ENCODE data around the gene NAE1. TPM values are rescaled to one million over a fixed set of nuclear protein-coding genes. Genes with fewer than 3 reads are reported as not detected.
"Not testable (repeated sequence)": the region's sequence is repeated elsewhere in the genome, so short reads cannot be mapped to it uniquely, and the experiment has no call there.

The NAE1 gene
- polyA plus RNA-seq, 2 of the 4 experiments (the other 2 are of a cell fraction) = 96.2 to 132 TPM

DNA sequence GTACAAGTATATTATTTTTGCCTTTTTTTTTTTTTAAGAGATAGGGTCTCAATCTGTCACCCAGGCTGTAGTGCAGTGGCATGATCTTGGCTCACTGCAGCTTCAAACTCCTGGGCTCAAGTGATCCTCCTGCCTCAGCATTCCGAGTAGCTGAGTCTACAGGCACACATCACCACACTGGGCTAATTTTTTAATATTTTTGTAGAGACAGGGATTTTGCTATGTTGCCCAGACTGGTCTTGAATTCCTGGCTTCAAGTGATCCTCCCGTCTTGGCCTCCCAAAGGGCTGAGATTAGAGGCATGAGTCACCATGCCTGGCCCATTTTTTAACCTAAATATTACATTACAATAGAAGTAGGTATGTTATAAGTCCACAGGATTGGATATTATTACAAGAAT lies 32.6 kb downstream of the NAE1 start:
- DNase-seq (ENCODE audit: low read depth in 1 of 2, low spot score in 1 of 2) (no peak), FAIRE-seq (no peak), ATAC-seq (no peak)
- Histone ChIP-seq H3K4me3 (no peak overlapping the region), H3K4me2 (no peak overlapping the region), H3K9me3 (no peaks in the 10 kb centered on the region), H3K27ac (no peak overlapping the region), H3K4me1 (no peaks in the 10 kb centered on the region)
- WGBS (ENCODE audit: missing lambda C conversion rate) = 80% methylated on average over 2 of the region's 2 CpGs
- ChIA-PET POLR2A (no interaction called here), CTCF (interaction anchor here (1.0 to 2.0 kb wide), 3 partner anchors 16 to 71 kb away, joined by 3 to 7 read pairs (median 4); no protein-coding TSS in a partner anchor)
- TF ChIP-seq FOSL2 (IDR thresholded peaks at IDR 0.05) = no peak
- peak; percentile 16; the same call in 1 of the 2 replicates for TF ChIP-seq FOSL2 (CRISPR knock-in tag; IDR thresholded peaks at IDR 0.05)
- TF ChIP-seq EHMT2 (IDR thresholded peaks at IDR 0.05; ENCODE audit: low read depth) = no peak

DNA sequence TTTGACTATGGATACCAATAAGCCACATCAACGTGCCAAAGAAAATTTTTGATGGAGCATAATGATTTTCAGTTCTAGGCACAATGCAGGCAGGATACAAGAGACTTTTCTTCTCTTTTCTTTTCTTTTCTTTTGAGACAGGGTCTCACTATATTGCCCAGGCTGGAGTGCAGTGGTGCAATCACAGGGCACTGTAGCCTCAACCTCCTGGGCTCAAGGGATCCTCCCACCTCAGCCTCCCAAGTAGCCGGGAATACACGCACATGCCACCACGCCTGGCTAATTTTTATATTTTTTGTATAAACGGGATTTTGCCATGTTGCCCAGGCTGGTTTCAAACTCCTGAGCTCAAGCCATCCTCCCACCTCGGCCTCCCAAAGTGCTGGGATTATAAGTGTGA lies 36.8 kb downstream of the NAE1 start:
- DNase-seq (ENCODE audit: low read depth in 1 of 2, low spot score in 1 of 2); ATAC-seq; H3K27ac ChIP-seq; POLR2A ChIA-PET; H3K4me1 ChIP-seq; H3K9me3 ChIP-seq; H3K4me3 ChIP-seq; FAIRE-seq; H3K4me2 ChIP-seq: not testable (repeated sequence)
- CTCF ChIA-PET = interaction anchor here (1.0 kb wide), 1 partner anchor 37 kb away, joined by 5 read pairs; the partner anchor contains the start of gene NAE1
- WGBS (ENCODE audit: missing lambda C conversion rate) = 59% methylated on average over 6 of the region's 6 CpGs

DNA sequence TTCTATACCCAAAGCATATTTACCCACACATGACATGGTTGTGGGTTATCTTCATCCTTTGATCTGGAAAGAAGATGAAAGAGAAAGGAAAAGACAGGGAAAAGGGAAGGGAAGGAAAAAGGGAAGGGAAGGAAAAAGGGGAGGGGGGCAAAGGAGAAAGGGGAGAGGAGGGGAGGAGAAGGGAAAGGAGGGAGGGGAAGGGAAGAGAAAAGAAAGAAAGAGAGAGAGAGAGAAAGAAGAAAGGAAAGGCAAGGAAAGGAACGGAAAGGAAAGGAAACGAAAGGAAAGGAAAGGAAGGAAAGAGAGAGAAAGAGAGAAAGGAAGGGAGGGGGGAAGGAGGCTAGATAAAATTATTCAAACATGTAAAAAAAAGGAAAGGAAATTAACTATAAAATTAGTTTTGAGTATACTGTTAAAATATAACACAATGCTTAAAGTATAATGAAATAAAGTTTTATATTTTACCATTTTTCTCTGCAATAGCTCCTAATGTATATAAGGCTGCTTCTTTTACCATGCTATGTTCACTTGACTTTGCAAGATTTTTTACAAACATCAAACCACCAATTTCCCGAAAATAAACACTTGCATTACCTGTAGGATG lies 40.5 kb downstream of the NAE1 start:
- TF ChIP-seq EHF (CRISPR knock-in tag; IDR thresholded peaks at IDR 0.05) (no peak), HOXA7 (CRISPR knock-in tag; IDR thresholded peaks at IDR 0.05) (no peak), NFE2L2 (conservative IDR thresholded peaks at IDR 0.05; ENCODE audit: low read length) (no peak), CEBPB (IDR thresholded peaks at IDR 0.05) (no peak), ESRRA (IDR thresholded peaks at IDR 0.05; ENCODE audit: borderline replicate concordance, low read length) (no peak), MAFK (IDR thresholded peaks at IDR 0.05; ENCODE audit: partially characterized antibody) (no peak)
- TF ChIP-seq, protein P1, sequence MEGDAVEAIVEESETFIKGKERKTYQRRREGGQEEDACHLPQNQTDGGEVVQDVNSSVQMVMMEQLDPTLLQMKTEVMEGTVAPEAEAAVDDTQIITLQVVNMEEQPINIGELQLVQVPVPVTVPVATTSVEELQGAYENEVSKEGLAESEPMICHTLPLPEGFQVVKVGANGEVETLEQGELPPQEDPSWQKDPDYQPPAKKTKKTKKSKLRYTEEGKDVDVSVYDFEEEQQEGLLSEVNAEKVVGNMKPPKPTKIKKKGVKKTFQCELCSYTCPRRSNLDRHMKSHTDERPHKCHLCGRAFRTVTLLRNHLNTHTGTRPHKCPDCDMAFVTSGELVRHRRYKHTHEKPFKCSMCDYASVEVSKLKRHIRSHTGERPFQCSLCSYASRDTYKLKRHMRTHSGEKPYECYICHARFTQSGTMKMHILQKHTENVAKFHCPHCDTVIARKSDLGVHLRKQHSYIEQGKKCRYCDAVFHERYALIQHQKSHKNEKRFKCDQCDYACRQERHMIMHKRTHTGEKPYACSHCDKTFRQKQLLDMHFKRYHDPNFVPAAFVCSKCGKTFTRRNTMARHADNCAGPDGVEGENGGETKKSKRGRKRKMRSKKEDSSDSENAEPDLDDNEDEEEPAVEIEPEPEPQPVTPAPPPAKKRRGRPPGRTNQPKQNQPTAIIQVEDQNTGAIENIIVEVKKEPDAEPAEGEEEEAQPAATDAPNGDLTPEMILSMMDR (IDR thresholded peaks at IDR 0.05) = no peak
- TF ChIP-seq, protein P2, sequence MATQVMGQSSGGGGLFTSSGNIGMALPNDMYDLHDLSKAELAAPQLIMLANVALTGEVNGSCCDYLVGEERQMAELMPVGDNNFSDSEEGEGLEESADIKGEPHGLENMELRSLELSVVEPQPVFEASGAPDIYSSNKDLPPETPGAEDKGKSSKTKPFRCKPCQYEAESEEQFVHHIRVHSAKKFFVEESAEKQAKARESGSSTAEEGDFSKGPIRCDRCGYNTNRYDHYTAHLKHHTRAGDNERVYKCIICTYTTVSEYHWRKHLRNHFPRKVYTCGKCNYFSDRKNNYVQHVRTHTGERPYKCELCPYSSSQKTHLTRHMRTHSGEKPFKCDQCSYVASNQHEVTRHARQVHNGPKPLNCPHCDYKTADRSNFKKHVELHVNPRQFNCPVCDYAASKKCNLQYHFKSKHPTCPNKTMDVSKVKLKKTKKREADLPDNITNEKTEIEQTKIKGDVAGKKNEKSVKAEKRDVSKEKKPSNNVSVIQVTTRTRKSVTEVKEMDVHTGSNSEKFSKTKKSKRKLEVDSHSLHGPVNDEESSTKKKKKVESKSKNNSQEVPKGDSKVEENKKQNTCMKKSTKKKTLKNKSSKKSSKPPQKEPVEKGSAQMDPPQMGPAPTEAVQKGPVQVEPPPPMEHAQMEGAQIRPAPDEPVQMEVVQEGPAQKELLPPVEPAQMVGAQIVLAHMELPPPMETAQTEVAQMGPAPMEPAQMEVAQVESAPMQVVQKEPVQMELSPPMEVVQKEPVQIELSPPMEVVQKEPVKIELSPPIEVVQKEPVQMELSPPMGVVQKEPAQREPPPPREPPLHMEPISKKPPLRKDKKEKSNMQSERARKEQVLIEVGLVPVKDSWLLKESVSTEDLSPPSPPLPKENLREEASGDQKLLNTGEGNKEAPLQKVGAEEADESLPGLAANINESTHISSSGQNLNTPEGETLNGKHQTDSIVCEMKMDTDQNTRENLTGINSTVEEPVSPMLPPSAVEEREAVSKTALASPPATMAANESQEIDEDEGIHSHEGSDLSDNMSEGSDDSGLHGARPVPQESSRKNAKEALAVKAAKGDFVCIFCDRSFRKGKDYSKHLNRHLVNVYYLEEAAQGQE (IDR thresholded peaks at IDR 0.05) = no peak
- TF ChIP-seq, protein P3, sequence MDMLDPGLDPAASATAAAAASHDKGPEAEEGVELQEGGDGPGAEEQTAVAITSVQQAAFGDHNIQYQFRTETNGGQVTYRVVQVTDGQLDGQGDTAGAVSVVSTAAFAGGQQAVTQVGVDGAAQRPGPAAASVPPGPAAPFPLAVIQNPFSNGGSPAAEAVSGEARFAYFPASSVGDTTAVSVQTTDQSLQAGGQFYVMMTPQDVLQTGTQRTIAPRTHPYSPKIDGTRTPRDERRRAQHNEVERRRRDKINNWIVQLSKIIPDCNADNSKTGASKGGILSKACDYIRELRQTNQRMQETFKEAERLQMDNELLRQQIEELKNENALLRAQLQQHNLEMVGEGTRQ (IDR thresholded peaks at IDR 0.05) = no peak
- no peaks in the 10 kb centered on the region for H3K4me1 ChIP-seq
- 55% methylated on average over 3 of the region's 3 CpGs for WGBS (ENCODE audit: missing lambda C conversion rate)
- CTCF ChIA-PET = no interaction called here
- DNase-seq (ENCODE audit: low read depth in 1 of 2, low spot score in 1 of 2) = no peak
- POLR2A ChIA-PET = no interaction called here
- H3K4me3 ChIP-seq = no peak overlapping the region
- no peak for ATAC-seq
- no peaks in the 10 kb centered on the region for H3K9me3 ChIP-seq
- no peak overlapping the region for H3K4me2 ChIP-seq
- FAIRE-seq = no peak
- no peak overlapping the region for H3K27ac ChIP-seq

DNA sequence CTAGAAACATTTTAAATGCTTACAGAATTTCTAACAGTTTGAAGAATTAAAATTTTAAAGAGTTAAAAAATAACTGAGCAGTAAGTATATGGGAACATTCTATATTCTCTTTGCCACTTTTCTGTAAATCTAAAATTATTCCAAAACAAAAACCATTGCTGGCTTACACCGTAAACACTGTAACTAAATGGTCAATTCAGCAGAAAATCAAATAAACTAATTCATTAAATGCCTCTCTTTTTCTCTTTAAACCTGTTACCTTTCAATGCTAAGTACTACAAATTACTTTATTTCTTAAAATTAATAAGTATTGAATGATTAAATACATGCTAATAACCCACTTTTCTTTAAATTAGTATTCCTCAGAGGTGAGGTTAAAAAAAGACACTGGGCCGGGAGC lies 43.3 kb downstream of the NAE1 start:
- 95% methylated on average over 2 of the region's 2 CpGs for WGBS (ENCODE audit: missing lambda C conversion rate)
- POLR2A ChIA-PET = no interaction called here
- Histone ChIP-seq H3K9me3 (no peaks in the 10 kb centered on the region), H3K4me2 (no peak overlapping the region), H3K27ac (no peak overlapping the region), H3K4me3 (no peak overlapping the region), H3K4me1 (no peaks in the 10 kb centered on the region)
- CTCF ChIA-PET = no interaction called here
- FAIRE-seq (no peak), ATAC-seq (no peak), DNase-seq (ENCODE audit: low read depth in 1 of 2, low spot score in 1 of 2) (no peak)
- TF ChIP-seq, protein P4, sequence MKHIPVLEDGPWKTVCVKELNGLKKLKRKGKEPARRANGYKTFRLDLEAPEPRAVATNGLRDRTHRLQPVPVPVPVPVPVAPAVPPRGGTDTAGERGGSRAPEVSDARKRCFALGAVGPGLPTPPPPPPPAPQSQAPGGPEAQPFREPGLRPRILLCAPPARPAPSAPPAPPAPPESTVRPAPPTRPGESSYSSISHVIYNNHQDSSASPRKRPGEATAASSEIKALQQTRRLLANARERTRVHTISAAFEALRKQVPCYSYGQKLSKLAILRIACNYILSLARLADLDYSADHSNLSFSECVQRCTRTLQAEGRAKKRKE (CRISPR knock-in tag; IDR thresholded peaks at IDR 0.05; ENCODE audit: low read depth) = no peak
- TF ChIP-seq, protein P5, sequence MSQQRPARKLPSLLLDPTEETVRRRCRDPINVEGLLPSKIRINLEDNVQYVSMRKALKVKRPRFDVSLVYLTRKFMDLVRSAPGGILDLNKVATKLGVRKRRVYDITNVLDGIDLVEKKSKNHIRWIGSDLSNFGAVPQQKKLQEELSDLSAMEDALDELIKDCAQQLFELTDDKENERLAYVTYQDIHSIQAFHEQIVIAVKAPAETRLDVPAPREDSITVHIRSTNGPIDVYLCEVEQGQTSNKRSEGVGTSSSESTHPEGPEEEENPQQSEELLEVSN (IDR thresholded peaks at IDR 0.05; ENCODE audit: borderline replicate concordance, low read depth) = no peak
- no peak for TF ChIP-seq KDM5A (IDR thresholded peaks at IDR 0.05)
- TF ChIP-seq BHLHE40 (IDR thresholded peaks at IDR 0.05; ENCODE audit: low read depth, low read length) = no peak
- peak; percentile 28 for TF ChIP-seq MAFK (IDR thresholded peaks at IDR 0.05; ENCODE audit: partially characterized antibody)
- TF ChIP-seq RFX5 (IDR thresholded peaks at IDR 0.05) = no peak
